CD14-positive monocyte (primary cell): ENCODE results near the gene PIK3R6. TPM values are rescaled to one million over a fixed set of nuclear protein-coding genes. Genes with fewer than 3 reads are reported as not detected.

Experiments
- DNase-seq, 3 donors: peaks; one replicate each; pipeline ENCODE4 v3.0.0-alpha.2; 2011 to 2022
- H2AFZ ChIP-seq: 2 replicates; pipeline ENCODE4 v1.6.0; 2012; ENCODE audit warnings: mild to moderate bottlenecking, low read depth, low read length, inconsistent platforms; ENCODE audit not compliant: insufficient read depth, poor library complexity, severe bottlenecking
- H3K27ac ChIP-seq, 2 donors: 1 replicate in 1 of 2; 2 replicates in 1 of 2; pipeline ENCODE4 v1.5.1; 2012 to 2013; ENCODE audit warnings: low read length in 2 of 2, control low read depth in 1 of 2, inconsistent platforms in 1 of 2, low read depth in 1 of 2, mild to moderate bottlenecking in 1 of 2
- H3K27me3 ChIP-seq, 2 donors: one replicate each; pipeline versions ENCODE4 v1.6.0 to v1.6.1; 2011 to 2013; ENCODE audit warnings: low read length in 2 of 2; ENCODE audit not compliant: control insufficient read depth in 2 of 2, insufficient read depth in 2 of 2
- H3K36me3 ChIP-seq, 2 donors: replicated peaks in 1 of 2; 1 replicate in 1 of 2; 2 replicates in 1 of 2; pipeline versions ENCODE4 v1.5.1 to v1.6.1; 2012 to 2013; ENCODE audit warnings: low read length in 2 of 2, control low read depth in 1 of 2, inconsistent platforms in 1 of 2, mild to moderate bottlenecking in 1 of 2; ENCODE audit not compliant: insufficient read depth in 2 of 2, control insufficient read depth in 1 of 2
- H3K4me1 ChIP-seq, 2 donors: 1 replicate in 1 of 2; 2 replicates in 1 of 2; pipeline versions ENCODE4 v1.5.1 to v1.6.1; 2012 to 2013; ENCODE audit warnings: low read length in 2 of 2, control low read depth in 1 of 2, inconsistent platforms in 1 of 2, mild to moderate bottlenecking in 1 of 2, moderate library complexity in 1 of 2; ENCODE audit not compliant: insufficient read depth in 2 of 2, control insufficient read depth in 1 of 2
- H3K4me2 ChIP-seq: replicated peaks from 2 replicates; pipeline ENCODE3; 2012; ENCODE audit warnings: low read length, moderate library complexity, mild to moderate bottlenecking; ENCODE audit not compliant: poor library complexity, severe bottlenecking; ENCODE audit errors: extremely low read depth
- H3K4me3 ChIP-seq, 3 experiments: fragments of 200-600 bp in 1 of 3; sonication (generic) in 1 of 3; replicated peaks in 1 of 3; 1 replicate in 2 of 3; 2 replicates in 1 of 3; pipeline ENCODE4 v1.5.1; 2011 to 2013; ENCODE audit warnings: low read length in 3 of 3, mild to moderate bottlenecking in 3 of 3, control low read depth in 2 of 3, low read depth in 2 of 3, inconsistent platforms in 1 of 3, moderate library complexity in 1 of 3
- H3K79me2 ChIP-seq: 2 replicates; pipeline ENCODE4 v1.6.0; 2012; ENCODE audit warnings: mild to moderate bottlenecking, control low read depth, inconsistent platforms, low read length, moderate library complexity; ENCODE audit not compliant: insufficient read depth
- H3K9ac ChIP-seq: 2 replicates; pipeline ENCODE4 v1.6.0; 2017; ENCODE audit warnings: low read length, mild to moderate bottlenecking; ENCODE audit not compliant: insufficient read depth, poor library complexity, severe bottlenecking
- H3K9me3 ChIP-seq, 2 donors: replicated peaks in 1 of 2; 1 replicate in 1 of 2; 2 replicates in 1 of 2; pipeline versions ENCODE4 v1.5.1 to v1.6.1; 2012 to 2013; ENCODE audit warnings: low read length in 2 of 2, control low read depth in 1 of 2; ENCODE audit not compliant: control insufficient read depth in 1 of 2, insufficient read depth in 1 of 2
- H4K20me1 ChIP-seq: 2 replicates; pipeline ENCODE4 v1.6.0; 2012; ENCODE audit warnings: mild to moderate bottlenecking, low read length, control low read depth, moderate library complexity; ENCODE audit not compliant: insufficient read depth
- H3K27ac Mint-ChIP-seq, 7 donors: one replicate each; pipeline ENCODE4 v1.8.0; 2020; ENCODE audit warnings: mild to moderate bottlenecking in 7 of 7, mixed read lengths in 7 of 7, moderate library complexity in 6 of 7, inconsistent platforms in 2 of 7
- H3K27me3 Mint-ChIP-seq, 3 donors: one replicate each; pipeline ENCODE4 v1.8.0; 2021 to 2022; ENCODE audit warnings: low read depth in 3 of 3, mild to moderate bottlenecking in 3 of 3, mixed read lengths in 3 of 3, moderate library complexity in 3 of 3, inconsistent platforms in 1 of 3
- H3K36me3 Mint-ChIP-seq, 2 donors: one replicate each; pipeline ENCODE4 v1.8.0; 2020; ENCODE audit warnings: mixed read lengths in 2 of 2, inconsistent platforms in 1 of 2, mild to moderate bottlenecking in 1 of 2
- H3K4me1 Mint-ChIP-seq: one replicate; pipeline ENCODE4 v1.8.0; 2020; ENCODE audit warnings: mild to moderate bottlenecking, mixed read lengths
- H3K4me3 Mint-ChIP-seq, 2 donors: one replicate each; pipeline ENCODE4 v1.8.0; 2020; ENCODE audit warnings: mild to moderate bottlenecking in 2 of 2, mixed read lengths in 2 of 2, moderate library complexity in 1 of 2
- H3K9me3 Mint-ChIP-seq, 7 donors: one replicate each; pipeline ENCODE4 v1.8.0; 2020 to 2022; ENCODE audit warnings: mixed read lengths in 7 of 7, mild to moderate bottlenecking in 6 of 7, moderate library complexity in 6 of 7, inconsistent platforms in 2 of 7
- WGBS: methylation state at CpG from one replicate; pipeline ENCODE4 v1.1.5; 2013; ENCODE audit warnings: missing lambda C conversion rate; ENCODE audit not compliant: insufficient coverage; 5-methylcytosine and 5-hydroxymethylcytosine counted together
- intact Hi-C, 2 donors: fragments of 100-400 bp; cut with micrococcal nuclease; formaldehyde crosslinking; loops; one replicate each; pipeline versions ENCODE4 v1.15.0 to v1.15.1; 2023
- polyA plus RNA-seq, 3 donors: library from polyadenylated mRNA; depleted of rRNA in 1 of 3; unstranded in 2 of 3; stranded (reverse) in 1 of 3; fragments of 300-500 nt in 2 of 3; fragments of >200 nt in 1 of 3; fragmentation: Illumina TruSeq in 2 of 3; gene quantifications; 1 replicate in 2 of 3; 2 replicates in 1 of 3; pipeline ENCODE4 v1.2.3, GENCODE V29; 2012 to 2021
- TF ChIP-seq, protein P1 (sequence below): fragments of 200-600 bp; IDR thresholded peaks from one replicate; pipeline ENCODE4 v1.8.0; 2022; ENCODE audit warnings: antibody characterized with exemption, mild to moderate bottlenecking

Gene PIK3R6
- polyA plus RNA-seq, 3 donors = 3.6 to 23.3 (median 5.8) TPM

DNA sequence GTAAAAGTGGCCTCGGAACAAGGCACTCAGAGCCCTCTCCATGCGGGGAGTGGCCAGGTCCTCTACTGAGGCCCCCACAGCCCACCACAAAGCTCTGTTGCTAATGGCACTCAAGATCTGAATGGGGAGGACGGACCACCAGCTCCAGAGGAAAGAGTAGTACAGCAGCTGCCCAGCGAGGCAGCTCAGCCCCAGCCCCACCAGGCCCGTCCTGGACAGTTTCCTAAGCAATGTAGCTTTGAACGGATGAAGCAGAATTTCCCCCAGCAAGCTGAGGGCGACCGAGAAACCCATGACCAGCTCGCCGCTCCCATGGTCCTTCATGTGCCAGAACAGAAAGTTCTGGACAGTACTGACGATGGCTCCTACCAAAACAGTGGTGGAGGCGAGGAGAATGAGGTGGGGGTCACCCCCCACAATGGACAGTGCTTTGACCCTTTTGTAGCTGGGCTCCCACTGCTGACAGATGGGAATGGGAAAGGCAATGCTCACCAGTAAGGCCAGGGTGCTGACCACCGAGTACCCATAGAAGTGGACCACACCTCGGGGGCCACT, 69.8 kb downstream of the PIK3R6 start:
- peaks cover 26% of the 10 kb centered on the region for H3K4me1 Mint-ChIP-seq
- no peak for DNase-seq
- Histone ChIP-seq H3K9ac (no peak overlapping the region), H3K27me3 (no peaks in the 10 kb centered on the region), H2AFZ (no peak overlapping the region), H3K4me1 (peaks cover 24 to 30% of the 10 kb centered on the region in 2 donors), H3K4me3 (no peak overlapping the region), H3K4me2 (no peak overlapping the region), H3K27ac (no peak overlapping the region), H3K9me3 (peaks cover 0 to 3% of the 10 kb centered on the region in 2 donors), H4K20me1 (no peaks in the 10 kb centered on the region), H3K79me2 (no peaks in the 10 kb centered on the region), H3K36me3 (peaks cover 23 to 43% of the 10 kb centered on the region in 2 donors)
- H3K36me3 Mint-ChIP-seq = peaks cover 42 to 60% of the 10 kb centered on the region in 2 donors
- intact Hi-C loops = no loop called here
- 93% methylated on average over 13 of the region's 14 CpGs for WGBS
- peaks cover 0 to 3% (median 0%) of the 10 kb centered on the region in 3 donors for H3K27me3 Mint-ChIP-seq
- no peak overlapping the region for H3K4me3 Mint-ChIP-seq
- H3K9me3 Mint-ChIP-seq = peaks cover 0 to 6% (median 2%) of the 10 kb centered on the region in 7 donors
- TF ChIP-seq, protein P1, sequence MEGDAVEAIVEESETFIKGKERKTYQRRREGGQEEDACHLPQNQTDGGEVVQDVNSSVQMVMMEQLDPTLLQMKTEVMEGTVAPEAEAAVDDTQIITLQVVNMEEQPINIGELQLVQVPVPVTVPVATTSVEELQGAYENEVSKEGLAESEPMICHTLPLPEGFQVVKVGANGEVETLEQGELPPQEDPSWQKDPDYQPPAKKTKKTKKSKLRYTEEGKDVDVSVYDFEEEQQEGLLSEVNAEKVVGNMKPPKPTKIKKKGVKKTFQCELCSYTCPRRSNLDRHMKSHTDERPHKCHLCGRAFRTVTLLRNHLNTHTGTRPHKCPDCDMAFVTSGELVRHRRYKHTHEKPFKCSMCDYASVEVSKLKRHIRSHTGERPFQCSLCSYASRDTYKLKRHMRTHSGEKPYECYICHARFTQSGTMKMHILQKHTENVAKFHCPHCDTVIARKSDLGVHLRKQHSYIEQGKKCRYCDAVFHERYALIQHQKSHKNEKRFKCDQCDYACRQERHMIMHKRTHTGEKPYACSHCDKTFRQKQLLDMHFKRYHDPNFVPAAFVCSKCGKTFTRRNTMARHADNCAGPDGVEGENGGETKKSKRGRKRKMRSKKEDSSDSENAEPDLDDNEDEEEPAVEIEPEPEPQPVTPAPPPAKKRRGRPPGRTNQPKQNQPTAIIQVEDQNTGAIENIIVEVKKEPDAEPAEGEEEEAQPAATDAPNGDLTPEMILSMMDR = no peak
- H3K27ac Mint-ChIP-seq = peak overlapping the region in 1 of 7 donors; percentile 10

DNA sequence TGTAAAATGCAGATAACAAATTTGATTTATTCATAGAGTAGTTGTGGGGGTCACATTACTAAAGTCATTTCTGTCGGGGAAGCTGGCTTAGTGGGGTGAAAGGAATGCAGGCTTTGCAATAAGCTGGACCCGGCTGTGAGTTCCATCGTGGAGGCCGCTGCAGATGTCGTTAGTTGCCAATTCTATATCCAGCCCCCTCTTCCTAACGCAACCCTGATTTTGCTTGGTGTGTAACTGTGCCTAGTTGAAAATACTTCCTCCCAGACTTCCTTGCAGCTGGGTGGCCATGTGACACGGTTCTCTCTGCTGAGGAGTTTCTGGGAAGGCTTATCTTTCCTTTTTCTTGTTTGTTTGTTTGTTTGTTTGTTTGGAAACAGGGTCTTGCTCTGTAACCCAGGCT, 72.8 kb downstream of the PIK3R6 start:
- Mint-ChIP-seq H3K9me3 (peaks cover 0 to 15% (median 9%) of the 10 kb centered on the region in 7 donors), H3K4me3 (no peak overlapping the region), H3K27ac (peak overlapping the region; percentile 74 to 91 (median 87)), H3K36me3 (peaks cover 27 to 36% of the 10 kb centered on the region in 2 donors), H3K4me1 (peaks cover 46% of the 10 kb centered on the region), H3K27me3 (peaks cover 0 to 6% (median 0%) of the 10 kb centered on the region in 3 donors)
- no peak overlapping the region for H3K9ac ChIP-seq
- peaks cover 3 to 6% of the 10 kb centered on the region in 2 donors for H3K9me3 ChIP-seq
- H3K4me2 ChIP-seq = peak overlapping the region; percentile 47
- peaks cover 41 to 54% of the 10 kb centered on the region in 2 donors for H3K4me1 ChIP-seq
- peak in 2 of 3 donors; percentile 20 to 26 for DNase-seq
- H3K27ac ChIP-seq = peak overlapping the region; percentile 52 to 82
- intact Hi-C loops = loop anchor here in 1 of 2 donors (5.0 kb wide), 1 partner anchor 47 kb away; no protein-coding TSS in a partner anchor
- TF ChIP-seq, protein P1 = no peak
- H4K20me1 ChIP-seq = no peaks in the 10 kb centered on the region
- H3K4me3 ChIP-seq = peak overlapping the region in 1 of 3 experiments; percentile 36
- no peaks in the 10 kb centered on the region for H3K27me3 ChIP-seq
- peaks cover 10 to 20% of the 10 kb centered on the region in 2 donors for H3K36me3 ChIP-seq
- no peaks in the 10 kb centered on the region for H3K79me2 ChIP-seq
- peak overlapping the region; percentile 56 for H2AFZ ChIP-seq
- WGBS = no CpG with 5 or more reads among the region's 7 CpGs
